HepG2 (cell line): ENCODE results near the gene MYOM1. TPM values are rescaled to one million over a fixed set of nuclear protein-coding genes. Genes with fewer than 3 reads are reported as not detected.

Experiments
- ATAC-seq: fragments of 200-7000 bp; cut with Tn5 transposase; 3 replicates; pipeline ENCODE4 v1.9.1; 2020; ENCODE audit warnings: mild to moderate bottlenecking, moderate library complexity
- BruUV-seq: library from RNA; stranded (reverse); fragments of 400-500 nt; replicated peaks from 2 replicates; lab custom pipeline; 2021; lab: Mats Ljungman, UMichigan
- CTCF ChIA-PET: fragments of 300-600 bp; formaldehyde crosslinking; extraction: SDS; loops from one replicate; lab custom pipeline; 2021; ENCODE audit warnings: low total read pairs, inconsistent platforms, low intra/inter-chr PET ratio; lab: Yijun Ruan, JAX
- POLR2A ChIA-PET: fragments of 350-600 bp; sonication (Branson Sonifier 250); formaldehyde crosslinking; loops from one replicate; lab custom pipeline; 2020; ENCODE audit warnings: antibody characterized with exemption, inconsistent platforms; lab: Yijun Ruan, JAX
- DNase-seq: peaks from one replicate; pipeline ENCODE4 v3.0.0-alpha.2; 2015; ENCODE audit warnings: low spot score
- FAIRE-seq: peaks from 3 replicates; lab custom pipeline; 2011; peaks lifted over from hg19 to GRCh38; lab: Jason Lieb, UNC
- H2AFZ ChIP-seq: one replicate; pipeline ENCODE4 v1.6.1; 2011; ENCODE audit warnings: low read length, inconsistent platforms
- H3K27ac ChIP-seq: fragments of 300-600 bp; 3 replicates; pipeline ENCODE4 v1.8.0; 2011; ENCODE audit warnings: mixed run types, mild to moderate bottlenecking, mixed read lengths, low read length, inconsistent platforms; ENCODE audit not compliant: insufficient read depth; ENCODE audit errors: extremely low read length
- H3K27me3 ChIP-seq, 2 experiments: fragments of 200-600 bp in 1 of 2; 2 replicates in 1 of 2; 3 replicates in 1 of 2; pipeline versions ENCODE4 v1.6.0 to v1.8.0; 2011; ENCODE audit warnings: low read length in 2 of 2, mild to moderate bottlenecking in 2 of 2, moderate library complexity in 2 of 2, inconsistent platforms in 1 of 2; ENCODE audit not compliant: insufficient read depth in 2 of 2, control insufficient read depth in 1 of 2
- H3K36me3 ChIP-seq, 2 experiments: fragments of 200-600 bp in 1 of 2; replicated peaks in 1 of 2; 2 replicates in 1 of 2; 3 replicates in 1 of 2; pipeline versions ENCODE4 v1.5.1 to v1.8.0; 2011; ENCODE audit warnings: low read length in 2 of 2, inconsistent platforms in 1 of 2; ENCODE audit not compliant: insufficient read depth in 2 of 2, control insufficient read depth in 1 of 2
- H3K4me1 ChIP-seq: 2 replicates; pipeline ENCODE4 v1.5.1; 2012; ENCODE audit warnings: low read length, inconsistent platforms; ENCODE audit not compliant: insufficient read depth
- H3K4me2 ChIP-seq: 2 replicates; pipeline ENCODE4 v1.6.0; 2011; ENCODE audit warnings: low read depth, low read length, inconsistent platforms
- H3K4me3 ChIP-seq, 3 experiments: fragments of 200-600 bp in 1 of 3; sonication (generic), shearing (Covaris generic) in 1 of 3; replicated peaks in 1 of 3; 2 replicates each; pipeline ENCODE4 v1.5.1; 2011 to 2016; ENCODE audit warnings: low read length in 3 of 3, inconsistent platforms in 2 of 3, low read depth in 2 of 3, mild to moderate bottlenecking in 2 of 3, control low read depth in 1 of 3, mixed read lengths in 1 of 3; ENCODE audit not compliant: insufficient read depth in 1 of 3
- H3K79me2 ChIP-seq: one replicate; pipeline ENCODE4 v1.6.1; 2011; ENCODE audit warnings: low read length, inconsistent platforms; ENCODE audit not compliant: insufficient read depth
- H3K9ac ChIP-seq: 2 replicates; pipeline ENCODE4 v1.6.0; 2011; ENCODE audit warnings: mild to moderate bottlenecking, low read depth, low read length, inconsistent platforms; ENCODE audit not compliant: insufficient read depth
- H3K9me3 ChIP-seq: 2 replicates; pipeline ENCODE4 v1.5.1; 2012; ENCODE audit warnings: mild to moderate bottlenecking, low read length
- H4K20me1 ChIP-seq: 2 replicates; pipeline ENCODE4 v1.6.0; 2011; ENCODE audit warnings: inconsistent platforms, mild to moderate bottlenecking, low read length, moderate library complexity; ENCODE audit not compliant: insufficient read depth
- HDAC1 ChIP-seq: sonication (generic); formaldehyde crosslinking; IDR thresholded peaks from 2 replicates; pipeline ENCODE4 v1.5.1; 2020; ENCODE audit warnings: mild to moderate bottlenecking, missing genetic modification reagents
- SAP130 ChIP-seq: IDR thresholded peaks from 2 replicates; pipeline ENCODE4 v1.6.1; 2016; ENCODE audit warnings: low read depth
- TAF1 ChIP-seq: sonication (generic); formaldehyde crosslinking; IDR thresholded peaks from 2 replicates; pipeline ENCODE4 v1.4.0; 2020; ENCODE audit warnings: missing genetic modification reagents
- ZBTB8A ChIP-seq: sonication (generic); formaldehyde crosslinking; IDR thresholded peaks from 2 replicates; pipeline ENCODE4 v1.4.0; 2020; ENCODE audit warnings: mild to moderate bottlenecking, low read depth, missing genetic modification reagents, borderline replicate concordance
- ZNF205 ChIP-seq: IDR thresholded peaks from 2 replicates; pipeline ENCODE4 v1.6.1; 2018; ENCODE audit warnings: missing biosample characterization, missing genetic modification reagents
- ZNF430 ChIP-seq: sonication (generic); formaldehyde crosslinking; IDR thresholded peaks from 2 replicates; pipeline ENCODE4 v1.9.0; 2021; ENCODE audit warnings: mild to moderate bottlenecking, missing genetic modification reagents
- WGBS: methylation state at CpG from one replicate; pipeline ENCODE4 v1.1.6; 2017; ENCODE audit warnings: low lambda C conversion rate; 5-methylcytosine and 5-hydroxymethylcytosine counted together
- in situ Hi-C: cut with HindIII; loops from 2 replicates; pipeline ENCODE4 v1.10.0; 2017; ENCODE audit warnings: low pct_unique_long_range_greater_than_20kb; ENCODE audit not compliant: extremely low pct_ligation_motif_present
- intact Hi-C: fragments of 100-400 bp; cut with micrococcal nuclease; formaldehyde crosslinking; loops from one replicate; pipeline ENCODE4 v1.10.0; 2022; ENCODE audit not compliant: unreplicated experiment
- polyA plus RNA-seq, 8 experiments: library from polyadenylated mRNA; depleted of rRNA in 3 of 8; stranded (reverse) in 7 of 8; unstranded in 1 of 8; fragments of >200 nt; fragmentation: Illumina TruSeq in 4 of 8; extraction: Trizol in 4 of 8; gene quantifications; 2 replicates each; pipeline versions ENCODE4 v1.2.1 to v1.2.3, GENCODE V29; 2011 to 2016; ENCODE audit warnings: low read depth in 4 of 8, missing spikeins in 1 of 8, mixed read lengths in 1 of 8; ENCODE audit not compliant: insufficient read depth in 1 of 8
- total RNA-seq, 5 experiments: library from RNA; depleted of rRNA; stranded (reverse); fragments of >200 nt; fragmentation: Illumina TruSeq; extraction: Trizol; gene quantifications; 2 replicates each; pipeline ENCODE4 v1.2.3, GENCODE V29; 2016; ENCODE audit warnings: low read depth in 1 of 5
- TF ChIP-seq, protein P1 (sequence below): sonication (generic); formaldehyde crosslinking; IDR thresholded peaks from 2 replicates; pipeline ENCODE4 v1.5.0; 2020; ENCODE audit warnings: mild to moderate bottlenecking, missing genetic modification reagents, borderline replicate concordance
- TF ChIP-seq, protein P2 (sequence below): sonication (generic); formaldehyde crosslinking; IDR thresholded peaks from 2 replicates; pipeline ENCODE4 v1.9.0; 2021; ENCODE audit warnings: missing genetic modification reagents, borderline replicate concordance
- TF ChIP-seq, protein P3 (sequence below): sonication (generic); formaldehyde crosslinking; IDR thresholded peaks from 2 replicates; pipeline ENCODE4 v1.4.0; 2020; ENCODE audit warnings: low read depth, missing genetic modification reagents
- TF ChIP-seq, protein P4 (sequence below): sonication (generic); formaldehyde crosslinking; IDR thresholded peaks from 2 replicates; pipeline ENCODE4 v1.5.0; 2020; ENCODE audit warnings: mild to moderate bottlenecking, missing genetic modification reagents

Gene MYOM1
- total and polyA plus RNA-seq, 2 of the 13 experiments (the other 11 are each of a cell fraction or from before 2014, with no cell fraction given): 0.46 to 0.98 TPM

DNA sequence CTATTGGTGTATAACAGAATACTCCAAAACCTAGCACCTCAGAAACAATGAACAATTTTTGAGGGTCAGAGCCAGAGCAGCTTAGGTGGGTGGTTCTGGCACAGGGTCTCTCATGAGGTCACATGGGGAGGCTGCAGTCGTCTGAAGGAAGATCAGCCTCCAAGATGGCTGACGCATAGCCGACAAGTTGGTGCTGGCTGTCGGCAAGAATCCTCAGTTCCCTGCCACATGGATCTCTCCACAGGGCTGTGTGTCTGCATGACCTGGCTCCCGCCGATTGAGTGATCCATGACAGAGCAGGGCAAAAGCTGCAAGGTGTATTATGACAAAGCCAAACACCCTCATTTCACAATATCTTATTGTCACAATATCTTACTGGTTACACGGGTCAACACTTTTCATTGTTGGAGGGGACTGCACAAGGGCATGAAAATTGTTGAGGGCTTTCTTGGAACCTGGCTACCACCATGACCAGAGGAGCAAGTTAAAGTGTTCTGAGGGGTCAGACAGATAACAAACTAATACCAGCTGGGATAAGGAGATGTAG, 46.4 kb upstream of the MYOM1 start (continued):
- TF ChIP-seq, protein P1, sequence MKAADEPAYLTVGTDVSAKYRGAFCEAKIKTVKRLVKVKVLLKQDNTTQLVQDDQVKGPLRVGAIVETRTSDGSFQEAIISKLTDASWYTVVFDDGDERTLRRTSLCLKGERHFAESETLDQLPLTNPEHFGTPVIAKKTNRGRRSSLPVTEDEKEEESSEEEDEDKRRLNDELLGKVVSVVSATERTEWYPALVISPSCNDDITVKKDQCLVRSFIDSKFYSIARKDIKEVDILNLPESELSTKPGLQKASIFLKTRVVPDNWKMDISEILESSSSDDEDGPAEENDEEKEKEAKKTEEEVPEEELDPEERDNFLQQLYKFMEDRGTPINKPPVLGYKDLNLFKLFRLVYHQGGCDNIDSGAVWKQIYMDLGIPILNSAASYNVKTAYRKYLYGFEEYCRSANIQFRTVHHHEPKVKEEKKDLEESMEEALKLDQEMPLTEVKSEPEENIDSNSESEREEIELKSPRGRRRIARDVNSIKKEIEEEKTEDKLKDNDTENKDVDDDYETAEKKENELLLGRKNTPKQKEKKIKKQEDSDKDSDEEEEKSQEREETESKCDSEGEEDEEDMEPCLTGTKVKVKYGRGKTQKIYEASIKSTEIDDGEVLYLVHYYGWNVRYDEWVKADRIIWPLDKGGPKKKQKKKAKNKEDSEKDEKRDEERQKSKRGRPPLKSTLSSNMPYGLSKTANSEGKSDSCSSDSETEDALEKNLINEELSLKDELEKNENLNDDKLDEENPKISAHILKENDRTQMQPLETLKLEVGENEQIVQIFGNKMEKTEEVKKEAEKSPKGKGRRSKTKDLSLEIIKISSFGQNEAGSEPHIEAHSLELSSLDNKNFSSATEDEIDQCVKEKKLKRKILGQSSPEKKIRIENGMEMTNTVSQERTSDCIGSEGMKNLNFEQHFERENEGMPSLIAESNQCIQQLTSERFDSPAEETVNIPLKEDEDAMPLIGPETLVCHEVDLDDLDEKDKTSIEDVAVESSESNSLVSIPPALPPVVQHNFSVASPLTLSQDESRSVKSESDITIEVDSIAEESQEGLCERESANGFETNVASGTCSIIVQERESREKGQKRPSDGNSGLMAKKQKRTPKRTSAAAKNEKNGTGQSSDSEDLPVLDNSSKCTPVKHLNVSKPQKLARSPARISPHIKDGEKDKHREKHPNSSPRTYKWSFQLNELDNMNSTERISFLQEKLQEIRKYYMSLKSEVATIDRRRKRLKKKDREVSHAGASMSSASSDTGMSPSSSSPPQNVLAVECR (CRISPR knock-in tag): peak; percentile 23; the same call in 1 of the 2 replicates

DNA sequence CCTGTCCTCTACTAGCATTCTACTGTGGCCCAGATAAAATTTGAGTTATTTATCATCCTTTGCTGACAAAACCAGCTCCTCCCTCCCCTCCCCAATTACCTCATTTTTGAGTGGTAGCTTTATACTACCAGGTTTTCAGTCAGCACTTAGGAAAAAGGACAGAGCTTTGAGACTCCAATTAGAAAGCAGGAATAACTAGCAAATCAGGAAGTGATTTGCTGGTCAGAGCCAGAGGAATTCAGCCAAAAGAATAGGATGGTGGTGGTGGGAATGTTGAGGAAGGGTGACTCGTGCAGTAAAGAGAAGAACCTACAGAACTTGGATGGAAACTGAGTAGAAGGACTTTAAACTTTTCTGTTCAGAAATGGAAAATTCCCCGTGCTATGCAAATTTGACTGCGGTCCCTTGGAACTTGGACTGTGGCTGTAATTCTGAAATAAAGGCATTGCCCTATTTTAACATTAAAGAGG, 45.8 kb upstream of the MYOM1 start:
- peak overlapping the region; percentile 9 to 96 (median 90); a peak in 2 of 6 replicates for H3K4me3 ChIP-seq
- TF ChIP-seq ZNF205 (CRISPR knock-in tag) (no peak), HDAC1 (CRISPR knock-in tag) (0 out of 2 replicates have a peak, but pooled peaks have one; percentile 14), TAF1 (CRISPR knock-in tag) (no peak), ZBTB8A (CRISPR knock-in tag) (no peak), SAP130 (CRISPR knock-in tag) (peak; percentile 48), ZNF430 (CRISPR knock-in tag) (0 out of 2 replicates have a peak, but pooled peaks have one; percentile 25)
- TF ChIP-seq, protein P2, sequence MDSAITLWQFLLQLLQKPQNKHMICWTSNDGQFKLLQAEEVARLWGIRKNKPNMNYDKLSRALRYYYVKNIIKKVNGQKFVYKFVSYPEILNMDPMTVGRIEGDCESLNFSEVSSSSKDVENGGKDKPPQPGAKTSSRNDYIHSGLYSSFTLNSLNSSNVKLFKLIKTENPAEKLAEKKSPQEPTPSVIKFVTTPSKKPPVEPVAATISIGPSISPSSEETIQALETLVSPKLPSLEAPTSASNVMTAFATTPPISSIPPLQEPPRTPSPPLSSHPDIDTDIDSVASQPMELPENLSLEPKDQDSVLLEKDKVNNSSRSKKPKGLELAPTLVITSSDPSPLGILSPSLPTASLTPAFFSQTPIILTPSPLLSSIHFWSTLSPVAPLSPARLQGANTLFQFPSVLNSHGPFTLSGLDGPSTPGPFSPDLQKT (CRISPR knock-in tag): no peak
- TF ChIP-seq, protein P3, sequence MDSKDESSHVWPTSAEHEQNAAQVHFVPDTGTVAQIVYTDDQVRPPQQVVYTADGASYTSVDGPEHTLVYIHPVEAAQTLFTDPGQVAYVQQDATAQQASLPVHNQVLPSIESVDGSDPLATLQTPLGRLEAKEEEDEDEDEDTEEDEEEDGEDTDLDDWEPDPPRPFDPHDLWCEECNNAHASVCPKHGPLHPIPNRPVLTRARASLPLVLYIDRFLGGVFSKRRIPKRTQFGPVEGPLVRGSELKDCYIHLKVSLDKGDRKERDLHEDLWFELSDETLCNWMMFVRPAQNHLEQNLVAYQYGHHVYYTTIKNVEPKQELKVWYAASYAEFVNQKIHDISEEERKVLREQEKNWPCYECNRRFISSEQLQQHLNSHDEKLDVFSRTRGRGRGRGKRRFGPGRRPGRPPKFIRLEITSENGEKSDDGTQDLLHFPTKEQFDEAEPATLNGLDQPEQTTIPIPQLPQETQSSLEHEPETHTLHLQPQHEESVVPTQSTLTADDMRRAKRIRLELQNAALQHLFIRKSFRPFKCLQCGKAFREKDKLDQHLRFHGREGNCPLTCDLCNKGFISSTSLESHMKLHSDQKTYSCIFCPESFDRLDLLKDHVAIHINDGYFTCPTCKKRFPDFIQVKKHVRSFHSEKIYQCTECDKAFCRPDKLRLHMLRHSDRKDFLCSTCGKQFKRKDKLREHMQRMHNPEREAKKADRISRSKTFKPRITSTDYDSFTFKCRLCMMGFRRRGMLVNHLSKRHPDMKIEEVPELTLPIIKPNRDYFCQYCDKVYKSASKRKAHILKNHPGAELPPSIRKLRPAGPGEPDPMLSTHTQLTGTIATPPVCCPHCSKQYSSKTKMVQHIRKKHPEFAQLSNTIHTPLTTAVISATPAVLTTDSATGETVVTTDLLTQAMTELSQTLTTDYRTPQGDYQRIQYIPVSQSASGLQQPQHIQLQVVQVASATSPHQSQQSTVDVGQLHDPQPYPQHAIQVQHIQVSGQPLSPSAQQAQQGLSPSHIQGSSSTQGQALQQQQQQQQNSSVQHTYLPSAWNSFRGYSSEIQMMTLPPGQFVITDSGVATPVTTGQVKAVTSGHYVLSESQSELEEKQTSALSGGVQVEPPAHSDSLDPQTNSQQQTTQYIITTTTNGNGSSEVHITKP (CRISPR knock-in tag): peak; percentile 37; the same call in 1 of the 2 replicates
- TF ChIP-seq, protein P4, sequence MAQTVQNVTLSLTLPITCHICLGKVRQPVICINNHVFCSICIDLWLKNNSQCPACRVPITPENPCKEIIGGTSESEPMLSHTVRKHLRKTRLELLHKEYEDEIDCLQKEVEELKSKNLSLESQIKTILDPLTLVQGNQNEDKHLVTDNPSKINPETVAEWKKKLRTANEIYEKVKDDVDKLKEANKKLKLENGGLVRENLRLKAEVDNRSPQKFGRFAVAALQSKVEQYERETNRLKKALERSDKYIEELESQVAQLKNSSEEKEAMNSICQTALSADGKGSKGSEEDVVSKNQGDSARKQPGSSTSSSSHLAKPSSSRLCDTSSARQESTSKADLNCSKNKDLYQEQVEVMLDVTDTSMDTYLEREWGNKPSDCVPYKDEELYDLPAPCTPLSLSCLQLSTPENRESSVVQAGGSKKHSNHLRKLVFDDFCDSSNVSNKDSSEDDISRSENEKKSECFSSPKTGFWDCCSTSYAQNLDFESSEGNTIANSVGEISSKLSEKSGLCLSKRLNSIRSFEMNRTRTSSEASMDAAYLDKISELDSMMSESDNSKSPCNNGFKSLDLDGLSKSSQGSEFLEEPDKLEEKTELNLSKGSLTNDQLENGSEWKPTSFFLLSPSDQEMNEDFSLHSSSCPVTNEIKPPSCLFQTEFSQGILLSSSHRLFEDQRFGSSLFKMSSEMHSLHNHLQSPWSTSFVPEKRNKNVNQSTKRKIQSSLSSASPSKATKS: no peak

More for the DNA sequence above, 45.8 kb upstream of the MYOM1 start:
- Histone ChIP-seq H3K36me3 (no peaks in the 10 kb centered on the region), H3K9me3 (no peaks in the 10 kb centered on the region), H3K4me2 (peak overlapping the region; percentile 91), H3K27me3 (no peaks in the 10 kb centered on the region; a peak in 2 of 5 replicates), H2AFZ (no peak overlapping the region), H4K20me1 (peaks cover 74% of the 10 kb centered on the region), H3K9ac (peak overlapping the region; percentile 33), H3K4me1 (peaks cover 68% of the 10 kb centered on the region), H3K27ac (peak overlapping the region; percentile 65), H3K79me2 (peaks cover 91% of the 10 kb centered on the region)
- POLR2A ChIA-PET: no interaction called here
- no peak for FAIRE-seq
- no TSS peak for BruUV-seq
- intact Hi-C loops: no loop called here
- peak; percentile 52 for DNase-seq
- WGBS: 9% methylated on average over 3 of the region's 3 CpGs
- in situ Hi-C loops: no loop called here
- CTCF ChIA-PET: no interaction called here
- no peak for ATAC-seq
